ENCODE measurements around the gene UST.

Gene UST

DNA sequence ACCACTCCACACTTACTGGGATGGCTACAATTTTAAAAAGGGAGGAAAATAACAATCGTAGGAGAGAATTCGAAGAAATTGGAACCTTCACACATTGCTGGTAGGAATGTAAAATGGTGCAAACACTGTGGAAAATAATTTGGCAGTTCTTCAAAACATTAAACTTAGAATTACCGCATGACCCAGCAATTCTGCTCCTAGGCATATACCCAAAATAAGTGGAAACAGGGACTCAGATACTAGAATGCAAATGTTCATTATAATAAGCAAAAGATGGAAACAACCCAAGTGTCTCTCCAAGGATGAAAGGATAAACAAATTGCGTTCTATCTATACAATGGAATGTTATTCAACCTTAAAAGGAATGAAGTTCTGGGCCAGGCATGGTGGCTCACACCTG lies 325.2 kb downstream of the UST start:
- DNase-seq: no peak

GRCh38 chr6:149074832-149075258 lies 328.0 kb downstream of the UST start:
- no peak for DNase-seq

DNA sequence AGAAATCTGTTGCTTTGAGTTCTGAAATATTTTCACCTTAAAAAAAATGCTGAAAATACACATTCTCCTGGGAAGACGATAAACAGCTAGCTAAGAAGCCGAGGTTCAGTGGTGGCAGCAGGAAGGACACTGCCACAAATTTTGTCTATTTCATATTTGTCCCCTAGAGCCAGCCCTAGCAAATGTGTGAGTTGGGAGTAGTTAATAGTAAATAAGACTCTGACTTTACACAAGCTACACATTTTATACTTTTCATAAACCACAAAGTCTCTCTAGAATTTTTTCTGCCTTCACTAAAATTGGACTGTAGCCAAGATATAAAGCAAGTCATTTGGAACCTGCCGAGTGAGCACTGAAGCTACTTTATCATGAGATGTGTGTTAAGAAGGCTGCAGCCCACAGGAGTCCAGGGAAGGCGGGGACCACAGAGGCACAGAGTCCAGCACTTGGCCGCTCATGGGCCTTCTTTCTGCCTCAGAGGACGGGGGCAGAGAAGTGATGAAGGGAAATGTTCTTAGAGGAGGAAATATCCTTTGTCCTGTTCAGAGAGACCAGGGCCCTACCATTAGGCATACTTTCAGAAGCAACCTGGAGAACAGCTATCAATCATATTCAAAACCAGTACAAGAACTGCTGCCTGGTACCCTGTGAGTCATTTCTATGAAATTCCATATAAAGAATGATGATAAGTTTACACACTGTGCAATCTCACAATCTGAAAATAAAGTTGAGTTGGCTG lies 329.0 kb downstream of the UST start:
- no peak for DNase-seq

GRCh38 chr6:149076355-149076734 lies 329.5 kb downstream of the UST start:
- DNase-seq: no peak

DNA sequence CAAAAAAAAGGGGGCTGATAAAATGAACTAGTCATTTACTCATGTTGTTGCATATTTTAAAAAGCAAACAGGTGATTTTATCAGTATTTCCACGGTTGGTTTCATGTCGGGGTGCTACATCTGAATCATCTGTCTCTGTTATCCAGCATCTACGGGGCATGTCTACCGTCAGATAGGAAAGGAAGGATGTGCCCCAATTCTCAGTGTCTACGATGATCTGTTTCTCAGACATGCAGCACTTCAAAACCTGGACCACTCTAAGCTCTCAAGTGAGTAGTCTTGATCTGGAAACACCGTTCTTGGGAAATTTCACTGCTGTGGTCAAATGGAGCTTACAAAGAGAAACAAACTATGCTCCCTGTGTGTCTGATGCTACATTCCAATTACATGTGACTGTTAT lies 330.4 kb downstream of the UST start:
- peak in 1 of 5 donors; percentile 74 for DNase-seq

GRCh38 chr6:149078211-149078782 lies 331.5 kb downstream of the UST start:
- no peak for DNase-seq

- no peak for DNase-seq
Measured at GRCh38 chr6:149079456-149079855, 332.6 kb downstream of the UST start.

DNA sequence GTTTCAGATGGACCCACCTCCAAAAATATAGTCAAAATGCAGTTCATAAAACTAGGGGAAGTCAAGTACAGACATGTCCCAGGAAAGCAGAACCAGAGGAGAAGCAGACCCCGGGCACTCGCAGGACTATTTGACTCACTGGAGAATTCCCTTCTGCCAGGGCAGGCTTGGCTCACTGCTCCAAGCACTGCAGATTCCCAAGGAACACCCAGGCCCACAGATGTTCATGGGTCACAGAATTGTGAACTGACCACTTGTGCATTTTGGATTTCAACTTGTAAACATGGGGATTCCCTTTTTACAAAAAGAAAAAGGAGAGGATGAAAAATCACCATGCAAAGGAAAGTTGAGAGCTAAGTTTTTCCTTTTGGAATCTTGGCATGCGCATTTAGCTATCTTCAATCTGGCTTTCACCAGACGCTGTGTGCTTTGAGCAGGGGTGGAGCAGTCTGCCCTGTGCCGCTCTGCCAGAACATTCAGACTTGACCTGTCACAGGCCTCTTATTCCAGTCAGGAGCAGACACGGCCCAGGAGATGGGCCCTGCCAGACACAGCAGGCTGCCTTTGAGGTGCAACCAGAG lies 333.2 kb downstream of the UST start:
- no peak for DNase-seq

GRCh38 chr6:149080511-149080910 lies 333.7 kb downstream of the UST start:
- no peak for DNase-seq

DNA sequence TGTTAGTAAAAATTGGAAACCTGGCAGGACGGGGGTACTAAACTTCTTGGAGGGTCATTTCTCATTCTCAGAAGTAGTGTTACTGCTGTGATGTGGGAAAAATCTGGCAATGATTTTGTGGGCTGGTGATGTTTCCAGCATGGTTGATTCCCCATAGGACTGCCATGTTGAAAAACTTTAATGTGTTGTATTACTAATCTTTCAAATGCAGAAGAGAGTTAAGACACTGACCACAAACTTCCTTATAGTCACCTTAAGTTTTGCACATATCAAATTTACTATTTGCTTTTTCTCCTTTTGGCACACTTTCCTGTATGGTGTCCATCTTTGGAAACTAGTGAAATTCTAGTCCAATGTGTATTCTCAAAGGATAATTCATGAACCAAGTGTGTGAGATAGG lies 334.5 kb downstream of the UST start:
- no peak for DNase-seq

DNA sequence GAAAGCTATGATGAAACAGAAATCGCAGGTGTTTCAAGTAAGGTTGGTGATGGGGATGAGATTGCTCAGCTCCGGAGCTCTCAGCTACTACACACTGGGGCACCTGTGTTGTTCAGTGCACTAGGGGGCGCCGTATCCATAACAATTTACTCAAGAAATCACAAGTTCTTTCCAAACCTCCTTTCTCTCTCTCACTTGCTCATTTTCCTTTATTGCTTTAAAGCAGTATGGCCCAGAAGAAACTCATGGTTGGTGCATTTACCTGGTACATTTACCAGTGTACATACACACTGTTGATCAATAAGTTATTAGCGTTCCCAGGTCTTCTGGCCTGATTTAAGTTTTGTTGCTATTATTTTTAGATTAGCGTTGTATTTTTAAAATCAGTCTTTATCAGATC lies 335.5 kb downstream of the UST start:
- DNase-seq: peak; percentile 51 to 91 (median 75)

DNA sequence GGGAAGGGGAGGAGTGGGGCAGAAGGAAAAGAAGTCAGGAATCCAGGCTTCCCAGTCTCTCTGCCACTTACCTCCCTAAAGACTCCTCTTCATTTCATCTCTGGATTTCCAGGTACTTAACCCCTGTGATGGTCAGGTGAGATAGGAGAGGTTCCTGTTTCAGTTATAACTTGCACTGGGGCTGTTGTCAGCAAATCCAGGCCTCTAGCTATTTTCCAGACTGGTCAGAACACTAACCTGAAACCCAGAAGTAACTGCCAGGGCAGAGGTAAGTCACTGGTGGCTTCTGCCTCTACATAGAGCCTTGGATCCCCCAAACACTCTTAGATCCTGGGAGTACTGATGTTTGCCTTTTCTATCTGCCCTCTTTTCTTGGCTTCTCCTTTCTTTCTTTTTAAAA lies 337.2 kb downstream of the UST start:
- DNase-seq: peak in 1 of 5 donors; percentile 56

DNA sequence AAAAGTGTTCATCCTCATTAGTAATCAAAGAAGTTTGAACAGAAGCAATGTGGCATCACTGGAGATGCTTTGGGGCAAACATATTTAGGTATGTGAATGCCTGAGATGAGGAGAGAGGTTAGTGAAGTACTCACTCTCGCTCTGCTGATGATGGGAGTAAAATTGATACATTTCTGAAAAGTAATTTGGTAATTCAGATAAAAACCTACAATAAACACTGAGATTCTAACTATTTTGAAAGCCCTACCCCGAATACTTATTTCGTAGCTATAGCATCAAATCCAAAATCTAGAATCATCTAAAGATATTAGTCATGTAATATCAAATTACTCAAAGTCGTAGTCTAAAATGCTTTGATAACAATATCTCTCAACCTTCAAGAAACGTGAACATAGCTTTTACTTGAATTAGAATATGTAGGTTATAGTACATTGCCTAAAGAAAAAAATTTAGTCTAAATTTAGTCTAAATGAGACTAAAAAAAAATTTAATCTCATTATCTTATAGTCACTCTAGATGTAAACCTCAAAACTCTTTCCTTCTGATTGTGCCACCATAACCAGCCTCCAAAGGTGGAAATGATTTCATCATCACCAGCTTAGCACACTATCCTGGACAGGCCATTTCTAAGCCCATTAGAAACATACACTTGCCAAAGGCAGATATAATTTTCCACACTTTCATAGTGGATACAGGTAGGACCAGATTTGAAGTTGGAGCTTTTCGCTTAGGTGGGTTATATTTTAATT lies 338.2 kb downstream of the UST start:
- peak in 1 of 5 donors; percentile 79 for DNase-seq

GRCh38 chr6:149085557-149085938 lies 338.7 kb downstream of the UST start:
- DNase-seq: no peak

GRCh38 chr6:149086363-149086762 lies 339.5 kb downstream of the UST start:
- DNase-seq: peak in 1 of 5 donors; percentile 63

DNA sequence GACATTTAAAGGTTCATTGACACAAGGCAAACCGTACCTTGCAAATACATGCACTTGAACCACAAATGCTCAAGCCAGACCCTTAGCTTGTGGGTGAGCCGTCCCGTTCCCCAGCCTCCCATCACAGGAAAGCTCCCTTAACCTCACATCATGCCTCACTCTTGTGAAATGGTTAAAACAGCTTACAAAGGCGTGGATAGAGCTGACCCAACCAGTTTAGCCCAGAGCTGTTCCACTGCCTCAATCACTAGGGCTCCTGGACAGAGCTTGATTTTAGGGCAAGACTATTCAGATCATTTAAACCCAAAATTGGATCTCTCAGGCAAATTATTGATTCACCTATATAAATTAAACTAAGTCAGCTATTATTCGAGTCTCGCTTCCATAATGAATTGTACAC lies 341.1 kb downstream of the UST start:
- DNase-seq: no peak

DNA sequence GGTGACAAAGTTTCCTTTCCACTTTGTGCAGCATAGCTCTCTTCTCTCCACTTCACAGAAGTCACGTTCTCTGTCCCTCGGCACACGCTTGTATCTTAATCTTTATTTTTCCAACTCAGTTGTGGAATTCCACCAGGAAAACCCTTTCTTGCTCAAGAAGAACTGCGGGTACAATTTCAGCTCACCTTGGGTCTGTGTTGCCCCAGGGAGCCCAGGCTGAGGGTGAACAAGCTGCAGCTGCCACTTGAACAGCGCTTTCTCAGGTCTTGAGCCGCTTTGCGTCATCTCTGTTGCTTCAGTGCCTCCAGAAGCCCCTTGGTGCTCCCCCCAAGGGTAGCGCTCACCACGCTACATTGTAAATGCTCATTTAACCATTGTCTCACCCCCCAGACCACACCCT lies 341.5 kb downstream of the UST start:
- no peak for DNase-seq

- no peak for DNase-seq
Measured at GRCh38 chr6:149089510-149089909, 342.7 kb downstream of the UST start.

GRCh38 chr6:149090937-149091336 lies 344.1 kb downstream of the UST start:
- no peak for DNase-seq

GRCh38 chr6:149093643-149094042 lies 346.8 kb downstream of the UST start:
- no peak for DNase-seq

GRCh38 chr6:149094156-149094555 lies 347.3 kb downstream of the UST start:
- peak in 1 of 5 donors; percentile 83 for DNase-seq

- peak in 1 of 5 donors; percentile 93 for DNase-seq
Measured at GRCh38 chr6:149094934-149095351, 348.1 kb downstream of the UST start.

DNA sequence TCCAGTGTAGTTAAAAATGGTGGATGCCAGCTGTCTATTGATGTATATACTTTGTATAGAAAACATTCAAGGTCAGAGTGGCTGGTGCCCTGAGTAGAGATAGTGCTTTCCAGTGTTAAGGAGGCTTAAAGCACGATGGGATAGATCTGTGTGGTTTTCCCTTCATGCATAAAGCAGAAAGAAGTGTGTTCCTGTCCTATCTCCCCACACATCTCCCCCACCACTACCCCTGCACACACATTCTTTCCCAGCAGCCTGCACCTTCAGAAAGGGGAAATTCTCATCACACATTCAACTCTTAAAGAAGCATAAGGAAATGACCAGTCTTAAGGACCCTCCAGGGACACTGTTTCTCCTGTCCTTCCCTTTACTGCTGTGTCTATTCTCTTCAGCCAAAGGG lies 349.0 kb downstream of the UST start:
- peak in 1 of 5 donors; percentile 73 for DNase-seq

GRCh38 chr6:149097794-149098193 lies 351.0 kb downstream of the UST start:
- DNase-seq: no peak

All from T-helper 1 cell (primary cell).